Stomach (tissue), 9 donors: ENCODE results near the gene CNTNAP3B. TPM values are rescaled to one million over a fixed set of nuclear protein-coding genes. Genes with fewer than 3 reads are reported as not detected.
"Not testable (repeated sequence)": the region's sequence is repeated elsewhere in the genome, so short reads cannot be mapped to it uniquely, and the experiment has no call there.

Experiments used
- DNase-seq, 2 donors: peaks; one replicate each; pipeline versions ENCODE4 v3.0.0 to v3.0.0-alpha.2; 2013 to 2019
- H3K27ac ChIP-seq, 5 donors: fragments of 200-600 bp in 4 of 5; sonication (generic) in 4 of 5; one replicate each; pipeline ENCODE4 v1.5.1; 2013 to 2019; ENCODE audit warnings: mild to moderate bottlenecking in 1 of 5, moderate library complexity in 1 of 5
- H3K27me3 ChIP-seq, 3 donors: fragments of 200-600 bp; sonication (generic); one replicate each; pipeline ENCODE4 v1.5.1; 2017 to 2019; ENCODE audit warnings: mixed run types in 1 of 3
- H3K36me3 ChIP-seq, 4 donors: fragments of 200-600 bp; sonication (generic); 1 replicate in 3 of 4; 2 replicates in 1 of 4; pipeline ENCODE4 v1.5.1; 2016 to 2019
- H3K4me1 ChIP-seq, 4 donors: fragments of 200-600 bp; sonication (generic); one replicate each; pipeline ENCODE4 v1.5.1; 2016 to 2019
- H3K4me3 ChIP-seq, 4 donors: fragments of 200-600 bp; sonication (generic) in 3 of 4; one replicate each; pipeline ENCODE4 v1.5.1; 2016 to 2019; ENCODE audit warnings: mild to moderate bottlenecking in 1 of 4
- H3K9me3 ChIP-seq, 4 donors: fragments of 200-600 bp; sonication (generic); one replicate each; pipeline ENCODE4 v1.5.1; 2016 to 2019
- WGBS, 5 donors: extraction: QIAGEN DNeasy Blood & Tissue Kit in 3 of 5; methylation state at CpG; one replicate each; pipeline versions ENCODE4 v1.1.5 to v1.1.7; 2013 to 2018; 5-methylcytosine and 5-hydroxymethylcytosine counted together
- intact Hi-C: fragments of 100-400 bp; cut with DNase I; formaldehyde crosslinking; loops from one replicate; pipeline ENCODE4 v1.15.1; 2023; ENCODE audit warnings: low total_unique reads
- polyA plus RNA-seq, 3 donors: library from polyadenylated mRNA; stranded (reverse); fragments of 200-250 nt; gene quantifications; one replicate each; pipeline ENCODE4 v1.2.3, GENCODE V29; 2013
- total RNA-seq, 5 donors: library from RNA; depleted of rRNA; stranded (reverse); fragments of >200 nt; gene quantifications; one replicate each; pipeline versions ENCODE4 v1.1.0 to v1.2.3, GENCODE V29; 2014 to 2016
- donor health status: healthy with polysubstance abuse.
- donor health status: Bipolar disorder and iron deficiency.
- donor health status: healthy.

Gene CNTNAP3B
- total and polyA plus RNA-seq, 8 donors = 0.25 to 29.2 (median 8.4) TPM

DNA sequence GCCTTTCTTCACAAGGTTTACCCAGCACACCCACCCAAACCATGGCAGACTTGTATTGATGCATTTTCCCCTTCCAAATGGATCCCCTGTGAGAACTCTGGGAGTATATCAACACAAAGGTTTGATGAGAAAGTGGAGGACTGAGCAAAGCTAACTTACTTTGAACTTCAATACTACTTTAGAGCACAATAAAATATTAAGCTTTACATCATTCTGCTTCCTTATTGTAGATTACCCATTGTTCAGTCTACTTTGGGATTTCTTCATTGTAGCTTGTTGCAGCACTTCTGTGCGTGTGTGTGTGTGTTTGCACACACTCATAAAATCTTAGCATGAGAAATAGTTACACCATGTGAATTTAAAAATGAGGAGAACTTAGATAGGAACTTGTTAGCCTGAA, 75.4 kb downstream of the CNTNAP3B start:
- not testable (repeated sequence) for H3K4me1 ChIP-seq, H3K9me3 ChIP-seq

DNA sequence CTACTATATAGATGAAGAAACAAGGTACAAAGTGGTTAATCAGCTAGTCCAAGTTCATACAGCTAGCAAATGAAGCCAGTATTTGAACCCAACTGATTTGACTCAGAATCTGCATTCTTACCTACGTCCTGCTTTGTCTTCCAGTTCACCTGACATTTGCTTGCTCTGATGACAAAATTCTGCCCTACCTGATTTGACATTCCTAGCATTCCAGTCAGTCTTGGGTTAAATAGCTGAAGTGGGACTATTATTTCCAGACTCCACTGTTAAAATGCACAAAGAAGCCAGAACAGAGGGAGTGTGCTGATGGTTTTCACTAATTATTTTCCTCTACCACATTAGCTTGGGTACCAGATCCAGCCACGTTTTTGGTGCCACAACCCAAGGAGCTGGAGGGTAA, 78.5 kb downstream of the CNTNAP3B start:
- H3K9me3 ChIP-seq, H3K4me3 ChIP-seq, H3K27me3 ChIP-seq, H3K4me1 ChIP-seq, DNase-seq, H3K36me3 ChIP-seq, H3K27ac ChIP-seq, intact Hi-C loops: not testable (repeated sequence)
- WGBS, 5 donors = no CpG with 5 or more reads among the region's 2 CpGs

More for the DNA sequence above, 75.4 kb downstream of the CNTNAP3B start:
- intact Hi-C loops, H3K27me3 ChIP-seq, H3K36me3 ChIP-seq, H3K4me3 ChIP-seq, DNase-seq, H3K27ac ChIP-seq: not testable (repeated sequence)
- WGBS, 5 donors = 77 to 94% (median 80%) methylated on average over 1 of the region's 1 CpG; no CpG with 5 or more reads in 2 of the 5 donors

DNA sequence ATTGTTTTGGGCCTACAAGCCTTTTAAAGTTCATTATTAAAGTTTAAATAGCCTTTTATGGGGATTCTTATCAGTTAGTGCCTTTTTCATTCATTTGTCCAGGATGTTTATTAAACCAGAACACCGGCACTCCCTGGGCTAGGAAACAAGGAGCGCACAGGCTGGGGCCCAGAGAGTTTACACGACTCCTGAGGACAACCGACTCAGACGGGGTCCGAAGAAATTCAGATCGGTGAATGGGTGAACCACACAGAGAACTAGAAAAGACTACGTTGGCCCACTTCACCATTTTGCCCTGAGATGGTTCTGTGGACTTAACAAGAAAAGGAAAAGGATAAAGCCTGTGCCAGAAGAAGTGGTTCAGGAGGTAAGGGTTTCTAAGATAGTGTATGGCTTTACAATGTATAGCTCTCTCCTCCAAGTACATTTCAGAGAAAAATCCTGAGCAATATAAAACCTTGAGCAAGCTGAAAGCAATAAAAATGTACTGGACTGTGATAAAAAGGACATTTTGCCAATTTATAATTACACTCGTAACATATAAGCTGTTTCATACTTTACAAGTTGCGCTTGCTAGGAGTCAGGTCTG, 84.7 kb downstream of the CNTNAP3B start:
- 26 to 71% (median 42%) methylated on average over 4 to 10 of the region's 10 CpGs for WGBS, 5 donors
- H3K4me1 ChIP-seq, DNase-seq, H3K9me3 ChIP-seq, H3K27ac ChIP-seq, H3K36me3 ChIP-seq, H3K4me3 ChIP-seq, intact Hi-C loops, H3K27me3 ChIP-seq: not testable (repeated sequence)

GRCh38 chr9:42033541-42033940, 95.7 kb downstream of the CNTNAP3B start:
- intact Hi-C loops, H3K4me1 ChIP-seq, H3K36me3 ChIP-seq, H3K27me3 ChIP-seq, H3K4me3 ChIP-seq, H3K27ac ChIP-seq, DNase-seq, H3K9me3 ChIP-seq: not testable (repeated sequence)
- WGBS, 5 donors = no CpG with 5 or more reads among the region's 3 CpGs

DNA sequence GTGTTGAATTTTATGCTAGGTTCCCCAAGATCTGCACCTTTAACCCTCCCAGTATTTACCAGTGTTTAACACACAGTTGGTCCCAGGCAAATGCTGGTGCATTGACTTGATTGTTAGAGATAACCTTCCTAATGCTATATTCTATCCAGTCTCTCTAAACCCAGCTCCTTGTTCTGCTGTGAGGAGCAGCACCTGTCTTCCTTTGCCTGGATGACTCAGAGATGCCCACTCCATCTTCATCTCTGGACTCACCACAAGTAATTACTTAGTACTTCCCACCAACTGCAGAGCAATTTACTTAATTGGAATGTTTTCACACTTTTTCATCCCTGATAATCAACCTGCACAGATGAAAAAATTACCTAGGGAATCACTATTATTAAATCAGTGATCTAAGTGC, 108.6 kb downstream of the CNTNAP3B start:
- H3K27ac ChIP-seq, H3K27me3 ChIP-seq, H3K4me1 ChIP-seq, H3K9me3 ChIP-seq, H3K36me3 ChIP-seq, H3K4me3 ChIP-seq, intact Hi-C loops, DNase-seq: not testable (repeated sequence)

GRCh38 chr9:42018220-42018922, 110.9 kb downstream of the CNTNAP3B start:
- H3K9me3 ChIP-seq, H3K36me3 ChIP-seq, H3K4me3 ChIP-seq, H3K27me3 ChIP-seq, H3K27ac ChIP-seq, intact Hi-C loops, H3K4me1 ChIP-seq: not testable (repeated sequence)
- peak in 1 of 2 donors; percentile 0 for DNase-seq
- 84 to 97% (median 91%) methylated on average over 5 to 7 of the region's 7 CpGs; no CpG with 5 or more reads in 1 of the 5 donors for WGBS, 5 donors

GRCh38 chr9:42014317-42014716, 114.9 kb downstream of the CNTNAP3B start:
- H3K4me1 ChIP-seq, H3K27me3 ChIP-seq, DNase-seq, H3K36me3 ChIP-seq, H3K27ac ChIP-seq, H3K9me3 ChIP-seq, H3K4me3 ChIP-seq, intact Hi-C loops: not testable (repeated sequence)
- WGBS, 5 donors = 70 to 87% (median 82%) methylated on average over 5 to 7 of the region's 9 CpGs; no CpG with 5 or more reads in 2 of the 5 donors

DNA sequence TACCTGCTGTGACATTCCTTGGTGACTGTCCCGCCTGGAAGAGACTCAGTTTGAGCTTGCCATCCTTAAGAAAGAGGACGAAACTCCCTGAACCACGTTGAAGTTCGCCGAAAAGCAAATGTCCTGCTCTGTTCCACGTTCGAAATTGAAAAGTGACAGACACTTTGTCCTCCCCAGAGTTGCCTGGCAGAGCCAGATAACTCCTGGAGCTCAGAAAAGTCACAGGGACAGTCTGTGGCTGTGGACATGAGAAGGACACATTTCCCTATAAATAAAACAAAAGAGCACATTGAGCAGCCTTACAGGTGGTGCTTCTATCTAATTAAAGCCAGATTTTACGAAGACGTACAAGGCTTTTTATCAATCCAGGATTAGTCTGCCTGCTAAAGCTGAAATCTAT, 137.6 kb downstream of the CNTNAP3B start:
- DNase-seq, H3K4me3 ChIP-seq, H3K27ac ChIP-seq, intact Hi-C loops, H3K27me3 ChIP-seq, H3K36me3 ChIP-seq, H3K9me3 ChIP-seq, H3K4me1 ChIP-seq: not testable (repeated sequence)
- no CpG with 5 or more reads among the region's 9 CpGs for WGBS, 5 donors

DNA sequence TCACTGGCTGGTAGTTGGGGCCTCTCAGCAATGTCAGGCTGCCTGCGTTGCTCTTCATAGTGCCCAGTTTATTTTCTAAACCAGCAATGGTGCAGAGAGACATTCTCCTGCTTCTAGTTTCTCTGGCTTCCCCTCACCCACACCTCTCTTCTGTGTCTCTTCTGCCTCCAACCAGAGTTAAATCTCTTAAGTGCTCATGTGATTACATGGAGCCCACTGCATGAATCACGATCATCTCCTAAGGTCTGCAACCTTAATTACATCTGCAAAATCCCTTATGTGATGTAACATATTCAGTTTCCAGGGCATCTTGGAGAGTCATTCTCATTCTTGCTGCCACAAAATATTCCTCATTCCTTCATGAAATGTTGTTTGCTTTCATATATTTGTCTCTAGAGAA, 149.0 kb downstream of the CNTNAP3B start:
- DNase-seq, H3K36me3 ChIP-seq, H3K27me3 ChIP-seq, H3K27ac ChIP-seq, H3K4me3 ChIP-seq, H3K4me1 ChIP-seq, intact Hi-C loops, H3K9me3 ChIP-seq: not testable (repeated sequence)
- WGBS, 5 donors = no CpG with 5 or more reads among the region's 2 CpGs

DNA sequence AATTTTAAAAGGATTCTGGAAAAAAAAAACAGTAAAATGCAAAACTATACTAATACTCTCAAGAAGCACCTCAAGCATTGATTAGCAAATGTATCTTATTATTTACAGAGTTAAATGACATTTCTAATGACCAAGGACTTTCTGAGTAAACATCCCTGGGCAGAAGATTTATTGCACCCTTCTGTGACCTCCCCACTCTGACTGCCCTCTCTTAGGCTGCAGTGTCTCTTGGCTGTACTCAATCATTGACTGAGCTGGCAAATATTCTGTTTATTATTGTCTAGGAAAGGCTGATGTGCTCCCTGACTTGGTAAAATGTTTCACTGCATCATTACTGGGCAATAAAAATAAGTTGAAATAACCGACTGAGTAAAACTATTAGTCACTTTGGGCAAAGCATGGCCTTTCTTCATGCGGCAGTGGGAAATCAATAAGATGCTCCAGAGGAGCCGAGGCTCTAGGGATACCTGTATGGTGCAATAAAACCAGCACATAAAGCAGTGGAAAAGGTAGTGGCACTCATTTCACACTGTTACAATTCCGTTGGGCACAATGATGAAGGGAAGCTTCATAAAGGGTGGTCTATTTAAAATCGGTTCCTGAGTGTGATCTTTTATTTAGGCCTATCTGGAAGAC, 151.1 kb downstream of the CNTNAP3B start:
- H3K4me3 ChIP-seq, H3K36me3 ChIP-seq, H3K27me3 ChIP-seq, H3K27ac ChIP-seq, H3K9me3 ChIP-seq, H3K4me1 ChIP-seq, DNase-seq, intact Hi-C loops: not testable (repeated sequence)
- 86% methylated on average over 1 of the region's 5 CpGs; no CpG with 5 or more reads in 4 of the 5 donors for WGBS, 5 donors

DNA sequence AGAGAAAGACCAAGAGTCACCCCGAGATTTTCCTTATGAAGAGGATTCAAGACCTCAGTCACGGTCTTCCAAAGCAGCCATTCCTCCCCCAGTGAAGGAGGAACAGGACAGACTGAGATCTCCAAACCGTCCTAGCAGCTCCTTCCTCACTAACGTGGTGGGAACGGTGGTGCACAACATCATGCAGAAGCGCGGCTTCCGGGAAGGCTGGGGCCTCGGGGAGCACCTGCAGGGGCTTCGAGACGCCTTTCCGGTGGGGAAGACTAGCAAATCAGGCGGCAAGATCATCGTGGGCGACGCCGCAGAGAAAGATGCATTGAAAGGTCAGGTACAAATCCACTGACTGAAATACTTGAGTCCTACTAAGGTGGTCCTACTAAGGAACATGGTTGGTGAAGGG, 154.3 kb downstream of the CNTNAP3B start:
- intact Hi-C loops, H3K27ac ChIP-seq, H3K36me3 ChIP-seq, H3K27me3 ChIP-seq, H3K4me3 ChIP-seq, H3K4me1 ChIP-seq, DNase-seq, H3K9me3 ChIP-seq: not testable (repeated sequence)
- WGBS, 5 donors = 91 to 98% (median 95%) methylated on average over 11 to 15 of the region's 17 CpGs

- peak in 1 of 2 donors; percentile 7 for DNase-seq
- intact Hi-C loops, H3K27me3 ChIP-seq, H3K4me3 ChIP-seq, H3K4me1 ChIP-seq, H3K36me3 ChIP-seq, H3K9me3 ChIP-seq, H3K27ac ChIP-seq: not testable (repeated sequence)
- whole genome bisulfite sequencing, 5 donors = 10 to 35% (median 22%) methylated on average over 13 to 43 of the region's 43 CpGs
These were observed 176.2 kb downstream of the CNTNAP3B start for GRCh38 chr9:41953007-41953406.
